ENCODE data around the gene RNF144A.

DNA sequence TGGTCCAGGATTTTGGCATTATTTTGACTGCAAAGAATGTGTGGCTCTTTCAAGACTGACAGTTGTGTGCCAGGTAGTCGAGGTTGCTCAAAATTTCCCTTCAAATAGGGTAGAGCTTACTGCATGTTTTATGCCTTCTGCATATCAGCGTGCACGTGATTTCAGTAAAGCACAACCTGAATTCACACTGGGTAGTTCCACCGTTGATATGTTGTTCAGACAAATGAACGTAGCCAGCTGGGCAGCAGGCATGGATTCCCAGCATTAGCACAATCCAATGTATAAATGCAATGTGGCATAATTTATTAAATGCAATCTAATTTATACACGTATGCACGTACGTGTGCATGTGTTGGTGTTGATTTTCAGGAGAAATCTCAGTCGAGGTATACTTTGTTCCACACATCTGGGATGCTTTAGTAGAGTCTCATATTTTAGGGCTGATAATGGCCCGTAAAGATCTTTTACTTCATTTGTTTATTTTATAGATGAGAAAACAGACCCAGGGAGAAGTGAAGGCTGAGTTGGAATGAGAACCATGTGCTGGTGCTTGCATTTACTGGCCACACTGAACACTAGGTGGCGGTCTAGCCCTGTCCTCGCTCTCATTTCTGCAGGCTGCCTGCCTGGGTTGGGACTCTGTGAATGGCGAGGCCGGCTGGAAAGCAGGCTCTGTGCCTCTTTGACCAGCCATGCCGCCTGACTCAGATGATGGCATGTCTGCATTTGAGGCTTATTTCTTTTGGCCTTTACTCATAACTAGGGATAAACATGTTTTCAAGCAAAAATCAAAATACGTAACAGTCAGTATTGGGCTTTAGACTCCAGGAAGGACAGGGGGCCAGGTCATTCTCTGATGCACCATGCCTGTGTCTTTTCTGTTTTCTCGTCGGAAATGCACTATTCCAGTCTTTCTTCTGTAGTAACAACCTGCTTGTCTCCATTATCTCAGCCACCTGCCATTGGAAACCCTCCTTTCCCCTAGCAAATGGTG lies 120.4 kb downstream of the RNF144A start:
- TF ChIP-seq CTCF (IDR thresholded peaks at IDR 0.05; ENCODE audit: extremely low read depth in 1 of 2, insufficient read depth in 1 of 2, low read depth in 1 of 2, low read length in 2 of 2) (peak; percentile 63 to 87), POLR2A (IDR thresholded peaks at IDR 0.05; ENCODE audit: low read depth, low read length) (no peak)

Data from endothelial cell of umbilical vein (primary cell).